Panc1 (cell line): ENCODE data around the gene SPDYE2.
"Not testable (repeated sequence)": the region's sequence is repeated elsewhere in the genome, so short reads cannot be mapped to it uniquely, and the experiment has no call there.

Experiments used
- CTCF ChIP-seq: fragments of 450-650 bp; IDR thresholded peaks from 2 replicates; pipeline ENCODE4 v1.5.1; 2017; ENCODE audit warnings: mild to moderate bottlenecking
- POLR2AphosphoS5 ChIP-seq: IDR thresholded peaks from 2 replicates; pipeline ENCODE4 v1.6.1; 2012; ENCODE audit warnings: mild to moderate bottlenecking, low read depth, low read length, moderate library complexity
- REST ChIP-seq, 2 experiments: IDR thresholded peaks; 2 replicates each; pipeline ENCODE4 v1.6.1; 2011 to 2012; ENCODE audit warnings: low read depth in 2 of 2, control low read depth in 1 of 2, low read length in 1 of 2, mild to moderate bottlenecking in 1 of 2, moderate library complexity in 1 of 2; ENCODE audit not compliant: insufficient read depth in 1 of 2
- SIN3A ChIP-seq: IDR thresholded peaks from 2 replicates; pipeline ENCODE4 v1.6.1; 2012; ENCODE audit warnings: low read depth, mild to moderate bottlenecking, low read length, moderate library complexity, borderline replicate concordance; ENCODE audit not compliant: insufficient read depth
- TCF7L2 ChIP-seq: IDR thresholded peaks from 2 replicates; pipeline ENCODE4 v1.6.1; 2011; ENCODE audit warnings: mild to moderate bottlenecking, low read depth, low read length, inconsistent platforms

GRCh38 chr7:102602317-102602716, 51.3 kb downstream of the SPDYE2 start:
- not testable (repeated sequence) for TF ChIP-seq CTCF; POLR2AphosphoS5; SIN3A; REST (IDR thresholded peaks at IDR 0.05; ENCODE audit: insufficient read depth in 1 of 2, low read depth in 2 of 2, low read length in 1 of 2); TCF7L2
